Measurements from ENCODE around the gene MKNK1. TPM values are rescaled to one million over a fixed set of nuclear protein-coding genes. Genes with fewer than 3 reads are reported as not detected.
A peak's percentile ranks its signal among the peaks of the same experiment; 100 is the strongest.

The MKNK1 gene
- total and polyA plus RNA-seq, 2 of the 8 experiments (the other 6 are each of a cell fraction or from before 2014, with no cell fraction given), result 13.9 to 21.5 TPM

DNA sequence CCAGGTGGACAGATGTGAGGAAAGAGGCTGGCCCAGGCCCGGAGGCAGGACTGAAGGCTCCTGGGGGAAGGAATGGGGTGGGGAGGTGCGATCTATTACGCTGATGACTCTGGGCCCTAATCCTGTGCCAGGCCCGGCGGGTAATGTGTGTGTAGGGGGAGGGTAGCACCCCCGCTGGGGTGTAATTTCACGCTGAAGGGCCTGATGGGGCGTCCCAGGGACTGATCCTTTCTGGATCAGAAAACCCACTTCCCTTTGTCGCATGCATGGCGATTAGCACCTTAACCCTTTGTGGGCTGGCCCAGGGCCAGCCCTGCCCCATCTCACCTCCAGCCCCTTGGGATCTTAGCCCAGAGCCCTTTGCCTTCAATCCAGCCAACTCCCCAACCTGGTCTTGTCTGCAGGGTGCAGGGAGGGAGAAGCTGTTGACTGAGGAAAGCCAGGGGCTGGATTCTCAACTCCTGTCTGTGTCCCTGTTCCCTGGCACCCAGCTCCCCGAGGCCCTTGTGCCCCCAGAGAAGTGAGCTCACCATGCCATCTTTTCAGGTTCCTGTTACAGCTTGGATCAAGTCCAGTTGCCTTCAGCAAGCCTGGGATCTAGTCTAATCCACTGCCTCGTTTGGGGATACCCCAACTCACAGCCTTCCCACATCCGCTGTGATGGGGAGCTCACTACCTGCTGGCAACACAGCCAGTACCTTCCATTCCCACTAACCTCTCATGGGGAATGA is 78.7 kb downstream of the MKNK1 start:
- no peak for DNase-seq (ENCODE audit: low read depth in 1 of 2, low spot score in 2 of 2)
- H4K8ac ChIP-seq (ENCODE audit: extremely low read depth, insufficient read depth, low read length), result no peak overlapping the region
- no peak overlapping the region for H2BK120ac ChIP-seq (replicated peaks; ENCODE audit: low read depth, low read length)
- no peaks in the 10 kb centered on the region for H3K79me1 ChIP-seq (ENCODE audit: low read depth, low read length)
- no peak overlapping the region for H3K9ac ChIP-seq (replicated peaks in 1 of 4; ENCODE audit: extremely low read depth in 1 of 4, low read depth in 3 of 4, low read length in 3 of 4)
- peak overlapping the region; percentile 19; the same call in 1 of the 2 replicates for H2AK5ac ChIP-seq (ENCODE audit: low read depth, low read length)
- no peaks in the 10 kb centered on the region for H3K36me3 ChIP-seq (ENCODE audit: control insufficient read depth in 2 of 4, insufficient read depth in 4 of 4, low read length in 3 of 4)
- TF ChIP-seq SUZ12 (IDR thresholded peaks at IDR 0.05; ENCODE audit: low read length) (peak; percentile 17; the same call in 1 of the 2 replicates), BACH1 (IDR thresholded peaks at IDR 0.05; ENCODE audit: low read length) (no peak), HDAC2 (IDR thresholded peaks at IDR 0.05; ENCODE audit: borderline replicate concordance in 1 of 2, low read depth in 2 of 2, low read length in 2 of 2) (0 out of 4 replicates have a peak, but pooled peaks of 1 of the 2 experiments have one; percentile 34), ASH2L (IDR thresholded peaks at IDR 0.05; ENCODE audit: low read length) (peak; percentile 24)
- peak overlapping the region; percentile 94; the same call in 1 of the 2 replicates for H2BK12ac ChIP-seq (ENCODE audit: low read depth, low read length)
- H3K4me1 ChIP-seq (replicated peaks in 1 of 4; ENCODE audit: control insufficient read depth in 3 of 4, insufficient read depth in 4 of 4, low read length in 3 of 4), result peaks cover 12 to 41% (median 23%) of the 10 kb centered on the region in 4 experiments
- H3K4me2 ChIP-seq (ENCODE audit: insufficient read depth in 1 of 2, low read depth in 2 of 2, low read length in 2 of 2), result peak overlapping the region; percentile 48 to 50
- no peak overlapping the region for H3K14ac ChIP-seq (ENCODE audit: insufficient read length)
- POLR2A ChIA-PET (ENCODE audit: partially characterized antibody), result interaction anchor here (0.9 to 2.6 kb wide), 7 partner anchors 9 to 80 kb away, joined by 3 to 20 read pairs (median 3); no protein-coding TSS in a partner anchor
- H2BK20ac ChIP-seq (ENCODE audit: low read length), result peak overlapping the region; percentile 83
- H2BK15ac ChIP-seq (ENCODE audit: low read length), result 0 out of 2 replicates have a peak overlapping the region, but pooled peaks have one; percentile 34
- H4K5ac ChIP-seq (ENCODE audit: insufficient read length, low read depth, low read length), result no peak overlapping the region
- peak overlapping the region; percentile 65; the same call in 1 of the 2 replicates for H3K18ac ChIP-seq (ENCODE audit: extremely low read depth, low read length)
- no peak overlapping the region for H3K23ac ChIP-seq (ENCODE audit: insufficient read length)
- H4K91ac ChIP-seq (replicated peaks; ENCODE audit: insufficient read length, low read length), result no peak overlapping the region
- peaks cover 13 to 73% (median 56%) of the 10 kb centered on the region in 4 experiments for H3K27me3 ChIP-seq (replicated peaks in 1 of 4; ENCODE audit: control insufficient read depth in 3 of 4, extremely low read depth in 1 of 4, insufficient read depth in 3 of 4, low read length in 3 of 4)
- no peaks in the 10 kb centered on the region for H3K79me2 ChIP-seq (ENCODE audit: control insufficient read depth in 1 of 2, insufficient read depth in 2 of 2, low read length in 2 of 2)
- WGBS, 2 experiments (ENCODE audit: extremely low coverage in 1 of 2, insufficient coverage in 1 of 2, insufficient read length in 1 of 2, insufficient replicate concordance in 2 of 2, low coverage in 1 of 2, low lambda C conversion rate in 2 of 2, missing lambda C conversion rate in 1 of 2), result 28% methylated on average over 13 of the region's 13 CpGs; no CpG with 5 or more reads in 1 of the 2 experiments
- no peak overlapping the region for H2AFZ ChIP-seq (ENCODE audit: low read length)
- FAIRE-seq, result no peak
- no peak overlapping the region for H3K27ac ChIP-seq (ENCODE audit: low read depth, low read length)
- peaks cover 1 to 2% of the 10 kb centered on the region in 2 experiments for H4K20me1 ChIP-seq (replicated peaks in 1 of 2; ENCODE audit: control insufficient read depth in 1 of 2, insufficient read depth in 2 of 2, low read length in 2 of 2)
- CTCF ChIA-PET (ENCODE audit: partially characterized antibody), result interaction anchor here (0.5 to 25.0 kb wide), 13 partner anchors 6 to 876 kb away, joined by 3 to 1068 read pairs (median 35); partner anchors contain the start of genes DMBX1, KNCN, MKNK1 and MOB3C
- H3K9me3 ChIP-seq (ENCODE audit: insufficient read depth in 2 of 2, low read depth in 1 of 2, low read length in 1 of 2), result no peaks in the 10 kb centered on the region
- H3K56ac ChIP-seq (replicated peaks; ENCODE audit: insufficient read length, low read depth, low read length), result no peak overlapping the region
- H3K4ac ChIP-seq (replicated peaks; ENCODE audit: insufficient read length, low read depth, low read length), result no peak overlapping the region
- H2BK5ac ChIP-seq (ENCODE audit: low read depth, low read length), result peak overlapping the region; percentile 17; the same call in 1 of the 2 replicates
- H3K23me2 ChIP-seq (ENCODE audit: low read depth, low read length), result no peaks in the 10 kb centered on the region
- H3K4me3 ChIP-seq (ENCODE audit: extremely low read depth in 1 of 4, insufficient read depth in 2 of 4, low read depth in 3 of 4, low read length in 4 of 4), result peak overlapping the region in 1 of 4 experiments; percentile 21; a peak in 3 of 8 replicates

All from H1 (cell line).